Measurements from ENCODE around the gene CACNA1C.

CACNA1C gene

DNA sequence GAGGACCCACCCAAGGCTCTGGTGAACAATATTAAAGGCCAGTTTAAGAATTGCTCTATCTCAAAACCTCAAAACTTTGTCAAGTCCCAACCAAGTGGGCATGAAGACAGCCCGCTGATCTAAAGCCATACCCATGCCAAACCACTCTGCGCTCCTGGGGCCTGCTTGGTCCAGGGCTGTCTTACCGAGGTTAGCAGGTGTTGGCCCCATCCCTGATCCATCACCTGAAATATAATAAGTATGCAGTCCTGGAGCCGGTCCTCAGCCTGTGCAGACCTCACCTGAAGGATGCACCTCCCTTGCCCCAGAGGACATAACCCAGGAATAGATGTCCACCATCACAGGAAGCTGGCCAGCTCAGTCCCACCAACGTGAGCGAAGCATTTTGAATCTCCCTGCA, 543.7 kb downstream of the CACNA1C start:
- DNase-seq (ENCODE audit: low spot score): no peak

DNA sequence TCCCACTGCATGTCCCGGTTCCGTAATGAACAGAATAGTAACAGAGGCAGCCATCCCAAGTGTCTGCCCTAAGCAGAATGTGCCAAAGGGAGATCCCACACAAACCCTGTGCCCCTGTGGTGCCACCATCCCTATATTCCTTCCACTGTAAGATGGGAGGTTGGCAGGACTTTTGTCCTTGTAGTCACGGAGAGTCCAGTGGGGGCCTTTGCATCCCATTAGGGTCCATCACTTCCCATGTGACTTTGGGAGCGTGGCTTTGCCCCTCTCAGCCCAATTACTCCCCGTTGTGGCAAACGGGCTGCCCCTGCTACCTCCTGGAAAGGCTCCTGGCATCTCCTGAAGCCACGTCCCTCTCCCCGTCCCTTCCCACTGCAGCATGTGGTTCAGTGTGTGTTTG, 552.5 kb downstream of the CACNA1C start:
- no peak for DNase-seq (ENCODE audit: low spot score)

DNA sequence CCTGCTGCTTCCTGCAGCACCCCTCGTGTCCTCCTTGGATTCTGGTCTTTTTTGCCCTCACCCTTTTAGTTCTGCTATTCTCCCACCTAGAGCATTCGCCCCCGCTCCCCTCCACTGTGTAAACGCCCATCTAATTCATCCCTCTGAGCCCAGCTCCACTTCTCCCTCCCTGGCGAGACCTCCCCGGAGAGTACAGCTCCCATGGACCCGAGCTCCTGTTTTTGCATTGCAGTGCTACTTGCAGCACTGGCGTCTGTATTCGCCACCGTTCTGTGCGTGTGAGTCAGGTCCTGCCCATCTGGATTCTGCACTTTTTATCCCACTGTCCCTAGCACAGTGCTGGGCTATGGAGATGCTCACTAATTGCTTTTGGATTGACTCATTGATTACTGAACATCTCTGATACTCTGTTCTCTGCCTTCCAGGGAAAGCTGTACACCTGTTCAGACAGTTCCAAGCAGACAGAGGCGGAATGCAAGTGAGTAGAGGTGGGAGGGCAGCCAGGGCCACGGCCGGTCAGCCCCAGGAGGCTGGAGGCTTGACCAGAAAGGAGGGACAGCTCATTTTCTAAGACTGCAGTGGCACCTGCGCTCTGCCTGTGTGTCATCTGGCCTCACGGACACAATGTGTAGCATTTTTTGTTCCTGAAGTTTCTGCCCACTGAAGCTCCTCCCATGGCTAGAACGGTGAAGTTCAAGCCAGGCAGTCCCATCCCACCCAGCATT, 553.6 kb downstream of the CACNA1C start:
- DNase-seq (ENCODE audit: low spot score): no peak

DNA sequence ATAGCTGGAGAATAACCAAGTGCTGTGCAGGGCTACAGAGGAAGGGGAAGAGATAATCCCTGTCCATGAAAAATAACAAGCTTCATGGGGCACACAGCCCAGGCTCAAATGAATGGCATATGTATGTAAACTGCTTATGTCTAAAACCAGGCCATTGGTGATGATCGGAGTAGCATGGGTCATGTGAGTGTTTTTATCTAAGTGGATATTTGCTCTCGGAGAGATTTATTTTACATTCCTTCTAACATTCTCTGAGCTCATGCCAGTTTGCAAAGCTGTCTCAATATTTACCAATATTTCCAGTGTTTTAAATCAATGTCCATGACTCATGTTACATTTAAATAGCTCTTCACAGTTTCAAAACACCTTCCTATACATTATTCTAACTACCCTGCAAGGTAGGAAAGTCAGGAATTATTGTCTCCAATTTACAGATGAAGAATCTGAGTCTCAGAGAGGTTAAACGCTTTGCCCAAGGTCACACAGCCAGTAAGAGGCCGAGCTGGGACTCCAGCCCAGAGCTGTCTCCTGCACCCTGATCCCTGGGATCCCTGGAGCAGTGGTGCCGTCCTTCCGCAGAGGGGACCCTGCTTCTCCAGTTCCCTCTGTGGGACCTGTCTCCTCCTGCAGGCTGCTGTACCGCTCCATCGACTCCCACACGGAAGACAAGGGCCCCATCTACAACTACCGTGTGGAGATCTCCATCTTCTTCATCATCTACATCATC, 555.3 kb downstream of the CACNA1C start:
- DNase-seq (ENCODE audit: low spot score): no peak

DNA sequence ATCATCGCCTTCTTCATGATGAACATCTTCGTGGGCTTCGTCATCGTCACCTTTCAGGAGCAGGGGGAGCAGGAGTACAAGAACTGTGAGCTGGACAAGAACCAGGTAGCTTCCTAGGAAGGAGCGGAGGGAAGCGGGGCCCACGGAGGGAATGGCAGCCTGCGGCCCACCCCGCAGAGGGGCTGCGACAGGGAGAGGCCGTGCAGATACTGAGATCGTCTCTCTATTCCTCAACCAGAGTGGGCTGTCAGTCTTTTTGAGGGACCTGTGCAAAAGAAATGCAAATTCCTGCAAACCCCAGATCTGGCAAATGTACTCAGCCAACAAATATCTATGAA, 555.8 kb downstream of the CACNA1C start:
- no peak for DNase-seq (ENCODE audit: low spot score)

DNA sequence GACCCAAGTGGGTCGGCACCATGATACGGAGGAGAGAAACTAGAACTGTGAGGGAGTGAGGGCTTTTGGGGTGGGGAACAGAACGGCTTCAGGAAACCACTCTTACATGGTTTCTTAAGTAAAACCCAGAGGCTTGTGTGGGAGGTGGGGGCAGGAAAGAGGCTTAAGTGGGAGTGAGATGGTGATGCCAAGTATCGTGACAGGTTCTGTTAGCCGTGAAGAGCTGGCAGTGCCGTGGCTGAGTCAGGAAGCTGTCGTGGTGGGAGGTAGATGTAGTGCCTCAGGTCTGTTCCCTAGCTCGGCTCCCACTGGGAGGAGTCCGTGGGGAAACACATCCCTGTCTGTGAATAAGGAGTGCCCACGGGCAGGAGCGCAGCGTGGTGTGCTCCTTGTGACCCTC, 556.2 kb downstream of the CACNA1C start:
- no peak for DNase-seq (ENCODE audit: low spot score)

DNA sequence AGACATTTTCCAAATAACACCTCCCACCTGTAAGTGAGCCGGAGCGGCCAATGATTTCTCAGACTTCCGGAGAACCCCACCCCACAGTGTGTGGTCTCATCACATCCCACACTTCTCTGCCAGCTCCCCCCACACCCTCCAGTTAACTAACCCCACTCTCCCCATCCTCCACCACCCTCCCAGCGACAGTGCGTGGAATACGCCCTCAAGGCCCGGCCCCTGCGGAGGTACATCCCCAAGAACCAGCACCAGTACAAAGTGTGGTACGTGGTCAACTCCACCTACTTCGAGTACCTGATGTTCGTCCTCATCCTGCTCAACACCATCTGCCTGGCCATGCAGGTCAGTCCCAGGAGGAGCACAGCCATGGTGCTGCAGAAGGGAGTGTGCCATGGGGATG, 557.6 kb downstream of the CACNA1C start:
- DNase-seq (ENCODE audit: low spot score): no peak

DNA sequence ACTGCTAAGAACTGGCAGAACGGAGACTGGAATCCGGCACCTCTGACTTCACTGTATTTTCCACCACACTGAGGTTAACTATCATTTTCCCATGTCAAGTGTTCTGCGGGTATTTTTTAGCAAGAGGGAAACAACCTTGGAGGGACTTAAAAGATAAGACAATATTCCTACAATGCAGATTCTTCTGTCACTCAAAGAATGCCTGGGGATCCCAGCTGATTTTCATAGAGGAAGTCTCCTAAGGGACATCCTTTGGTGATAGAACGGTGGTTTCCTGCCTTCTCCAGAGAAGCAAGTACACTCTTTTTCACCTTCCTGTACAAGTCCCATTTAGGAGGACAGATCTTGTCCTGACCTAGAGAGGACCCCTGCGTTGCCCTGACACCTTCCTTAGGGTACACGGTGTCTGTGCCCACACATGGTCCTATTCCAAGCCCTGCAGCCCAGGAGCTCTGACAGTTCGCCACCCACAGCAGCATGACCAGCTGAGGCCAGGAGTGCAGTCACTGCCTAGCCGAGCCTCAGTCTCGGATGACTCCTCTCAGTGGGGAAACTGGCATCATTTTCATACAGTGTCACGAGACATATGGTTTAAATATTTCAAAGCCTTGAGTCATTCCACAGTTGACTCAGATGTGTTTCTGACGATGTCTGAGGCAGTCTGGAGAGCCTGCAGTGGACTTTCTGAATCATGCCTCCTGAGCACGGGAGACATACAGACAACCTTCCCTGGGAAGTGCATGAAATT, 560.7 kb downstream of the CACNA1C start:
- peak; percentile 55 for DNase-seq (ENCODE audit: low spot score)

DNA sequence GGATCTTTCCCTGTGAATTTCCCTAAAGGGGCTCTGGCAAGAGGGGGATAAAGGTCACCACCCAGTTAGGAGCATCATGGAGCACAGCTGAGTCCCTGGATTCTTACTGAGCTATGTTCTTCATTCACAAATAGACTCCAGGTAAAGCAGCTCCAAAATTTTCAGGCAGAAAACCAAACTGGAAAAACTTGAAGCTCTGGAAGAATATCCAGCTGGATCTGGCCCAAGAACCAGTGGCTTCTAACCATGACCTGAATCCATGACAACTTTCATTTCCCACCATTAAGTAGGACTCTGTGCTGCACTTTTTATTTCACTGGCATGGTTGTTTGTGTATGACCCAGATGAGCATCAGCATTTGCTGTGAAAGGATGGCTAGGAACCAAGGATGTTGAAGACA, 561.6 kb downstream of the CACNA1C start:
- DNase-seq (ENCODE audit: low spot score): no peak

DNA sequence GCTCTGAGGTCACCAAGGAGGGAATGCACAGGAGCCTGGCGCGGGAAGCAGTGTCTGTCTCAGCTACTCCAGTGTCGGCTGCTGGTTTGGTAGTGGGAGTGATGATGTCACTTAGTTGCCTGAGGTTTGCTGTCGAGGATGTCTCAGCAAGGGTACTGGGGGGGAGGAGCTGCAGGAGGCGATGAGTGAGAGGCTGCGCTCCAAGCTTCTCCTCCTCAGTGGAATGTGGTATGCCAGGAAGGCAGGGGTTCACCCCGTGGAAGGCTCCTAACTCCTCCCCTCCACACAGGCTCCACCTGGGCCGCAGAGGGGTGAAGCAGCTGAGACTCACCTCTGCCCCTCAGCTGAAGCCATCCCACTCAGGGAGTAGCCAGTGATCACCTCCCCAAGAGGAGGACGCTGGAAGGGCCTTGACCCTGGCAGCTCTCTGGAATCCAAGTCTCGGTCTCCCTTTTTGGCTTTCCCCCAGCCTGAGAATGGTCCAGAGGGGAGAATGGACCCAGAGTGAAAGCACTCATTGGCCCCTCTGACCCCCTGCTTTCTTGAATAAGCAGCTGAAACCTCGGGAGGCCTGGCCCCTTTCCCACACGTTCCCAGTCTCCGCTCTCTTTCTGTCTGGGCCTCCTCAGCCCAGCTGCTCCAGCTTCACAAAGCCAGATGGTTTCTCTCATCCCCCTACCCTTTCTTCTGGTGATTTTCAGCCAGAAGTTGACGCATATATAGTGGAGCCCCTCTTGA, 563.0 kb downstream of the CACNA1C start:
- DNase-seq (ENCODE audit: low spot score): no peak

DNA sequence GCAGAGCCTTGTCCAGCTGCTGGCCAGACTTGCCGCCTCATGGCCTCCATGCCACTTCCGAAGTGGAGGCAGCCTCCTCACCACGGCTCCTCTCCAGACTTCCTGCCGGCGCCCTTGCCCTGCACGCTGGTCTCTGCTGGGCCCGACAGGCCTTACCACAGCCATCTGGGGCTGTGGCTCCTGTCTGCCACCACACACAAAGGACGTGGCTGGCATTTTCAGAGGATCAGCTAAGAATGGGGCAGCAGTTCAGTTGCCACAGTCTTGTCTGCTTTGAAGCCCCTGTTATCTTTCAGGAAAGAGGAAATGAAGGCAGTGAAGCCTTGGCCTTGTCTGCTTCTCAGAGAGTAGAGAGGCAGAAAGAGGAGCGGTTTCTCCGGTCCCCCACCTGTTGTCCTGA, 564.0 kb downstream of the CACNA1C start:
- DNase-seq (ENCODE audit: low spot score): no peak

DNA sequence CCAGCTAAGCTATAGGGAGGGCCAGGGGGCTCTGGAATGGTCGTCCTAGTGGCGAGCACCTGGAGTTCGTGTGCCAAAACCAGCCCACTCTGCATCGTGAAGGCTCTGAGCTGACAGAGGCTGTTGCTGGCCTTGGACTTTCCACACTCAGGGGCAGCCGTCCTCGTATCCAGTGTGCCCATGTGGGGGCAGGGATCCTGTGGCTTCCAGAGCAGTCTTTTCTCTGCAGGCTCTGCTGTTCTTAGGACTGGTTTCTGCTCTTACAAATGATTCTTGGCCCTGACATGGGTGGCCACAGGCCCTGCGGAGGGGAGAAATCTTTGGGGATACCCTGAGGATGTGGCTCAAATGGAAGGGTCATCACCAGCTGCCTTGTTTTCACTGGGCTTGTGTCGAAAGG, 564.6 kb downstream of the CACNA1C start:
- DNase-seq (ENCODE audit: low spot score): no peak

DNA sequence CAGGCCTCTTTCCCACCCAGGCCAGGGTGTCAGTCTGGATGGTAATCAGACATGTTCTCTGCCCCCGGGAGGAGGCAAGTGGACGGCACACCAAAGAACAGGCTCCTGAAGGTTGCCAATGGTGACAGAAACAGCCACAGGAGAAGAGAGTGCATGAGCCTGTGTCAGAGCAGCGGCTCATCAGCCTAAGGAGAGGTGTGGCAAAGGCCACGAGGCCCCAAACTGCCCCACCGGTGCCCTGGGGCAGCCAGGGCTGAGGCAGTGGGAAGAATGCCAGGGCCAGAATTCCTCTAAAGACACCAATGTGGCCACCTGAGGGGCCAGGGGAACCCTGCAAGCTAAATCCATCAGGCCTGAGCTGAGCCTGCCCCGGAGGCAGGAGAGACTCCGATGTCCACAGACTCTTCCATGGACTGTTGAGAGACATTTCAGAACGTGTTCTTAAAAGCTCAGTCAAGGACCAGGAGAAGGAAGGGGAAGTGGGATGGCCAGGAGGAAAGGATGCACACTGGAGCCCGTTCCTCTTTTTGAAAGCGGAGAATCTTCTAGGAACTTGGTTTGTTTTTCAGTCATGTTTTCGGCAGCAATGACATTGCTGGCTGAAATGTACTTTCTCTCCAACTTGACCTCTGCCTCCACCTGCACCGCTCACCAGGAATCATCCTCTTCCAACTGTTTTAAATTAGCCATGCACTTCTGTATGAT, 565.7 kb downstream of the CACNA1C start:
- DNase-seq (ENCODE audit: low spot score): no peak

DNA sequence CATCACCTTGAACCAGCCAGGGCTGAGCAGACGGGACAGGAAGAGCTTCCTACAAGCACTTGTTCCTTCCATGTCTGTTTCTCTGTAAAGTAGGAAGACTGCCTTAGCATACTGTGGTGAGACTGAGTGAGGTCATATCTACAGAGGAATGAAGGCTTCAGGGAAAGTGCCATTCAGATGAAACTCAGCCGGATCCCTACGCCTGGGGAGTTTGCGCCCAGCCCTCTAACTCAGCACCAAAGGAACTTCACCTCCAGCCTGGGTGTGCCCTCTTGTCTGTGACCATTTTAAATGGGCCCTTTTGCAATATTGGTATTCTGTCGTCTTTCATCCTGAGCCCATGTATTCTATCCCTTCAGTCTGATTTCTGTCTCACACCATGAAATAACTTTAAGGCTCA, 566.3 kb downstream of the CACNA1C start:
- no peak for DNase-seq (ENCODE audit: low spot score)

DNA sequence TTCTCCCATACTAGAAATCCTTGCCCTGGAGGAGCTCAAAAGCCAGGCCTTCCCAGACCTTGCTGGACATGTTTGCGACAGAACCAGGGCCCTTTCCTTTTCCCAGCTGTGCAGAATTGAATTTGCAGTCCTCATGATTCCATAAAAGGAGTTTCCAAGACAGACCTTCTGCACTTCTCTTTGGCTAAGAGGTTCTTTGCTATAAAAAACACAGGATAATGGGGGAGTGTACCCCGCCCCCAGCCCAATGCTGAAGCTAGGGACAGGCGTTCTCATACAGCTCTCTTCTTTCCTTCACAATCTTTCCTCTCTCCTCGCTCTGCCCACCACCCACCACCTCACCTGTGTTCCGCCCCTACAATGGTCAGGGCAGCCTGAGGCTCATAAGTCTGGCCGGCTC, 569.7 kb downstream of the CACNA1C start:
- no peak for DNase-seq (ENCODE audit: low spot score)

DNA sequence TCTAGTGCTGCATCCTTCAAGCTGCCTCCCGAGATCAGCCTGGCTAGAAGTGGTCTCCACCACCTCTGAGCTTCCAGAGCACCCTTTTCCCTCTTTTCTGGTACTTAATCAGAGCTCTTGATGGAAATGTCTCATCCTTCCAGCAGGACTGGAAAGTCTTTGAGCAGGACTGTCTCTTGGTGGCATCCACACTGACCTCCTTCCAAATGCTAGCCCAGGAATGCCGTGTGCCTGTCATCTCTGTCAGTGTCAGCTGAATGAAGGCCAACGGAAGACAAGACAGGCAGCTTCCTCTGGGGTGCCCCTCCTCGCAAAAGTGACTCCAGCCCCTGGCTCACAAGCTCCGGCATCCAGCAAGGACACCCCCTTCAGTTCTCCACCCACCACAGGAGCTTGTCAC, 570.7 kb downstream of the CACNA1C start:
- no peak for DNase-seq (ENCODE audit: low spot score)

DNA sequence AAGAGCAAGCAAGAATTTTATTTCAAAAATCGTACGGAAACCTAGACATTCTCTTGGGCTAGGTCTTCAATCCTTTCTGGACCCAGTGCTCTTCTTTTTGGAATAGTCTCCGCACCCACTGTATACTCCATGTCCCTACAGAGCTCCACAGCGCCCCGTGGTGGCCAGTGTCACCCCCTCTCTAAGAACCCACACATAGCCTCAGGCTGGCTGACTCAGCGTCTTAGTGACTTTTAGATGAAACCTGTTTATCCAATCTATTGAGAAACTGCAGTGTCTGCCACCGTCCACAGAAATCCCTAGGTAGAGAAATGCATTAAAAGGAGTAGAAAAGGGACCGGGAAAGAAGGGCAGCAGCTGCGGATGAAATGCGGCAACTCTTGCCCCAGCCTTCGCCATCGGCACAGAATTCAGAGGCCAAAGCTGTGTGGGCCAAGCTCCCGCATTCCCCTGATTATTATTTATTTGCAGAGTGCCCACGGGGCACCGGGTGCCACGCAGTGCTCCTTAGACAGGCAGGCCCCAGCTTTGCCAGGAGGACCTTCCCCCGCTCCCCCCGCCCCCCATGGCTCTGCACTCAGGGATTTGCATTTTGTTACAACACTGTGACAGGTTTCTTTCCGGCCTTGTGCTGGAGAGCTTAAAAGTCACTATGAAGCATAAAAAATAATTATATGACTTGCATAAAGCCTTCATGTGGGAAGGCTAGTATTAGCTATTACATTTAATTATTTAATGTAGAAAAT, 571.9 kb downstream of the CACNA1C start:
- peak; percentile 35 for DNase-seq (ENCODE audit: low spot score)

DNA sequence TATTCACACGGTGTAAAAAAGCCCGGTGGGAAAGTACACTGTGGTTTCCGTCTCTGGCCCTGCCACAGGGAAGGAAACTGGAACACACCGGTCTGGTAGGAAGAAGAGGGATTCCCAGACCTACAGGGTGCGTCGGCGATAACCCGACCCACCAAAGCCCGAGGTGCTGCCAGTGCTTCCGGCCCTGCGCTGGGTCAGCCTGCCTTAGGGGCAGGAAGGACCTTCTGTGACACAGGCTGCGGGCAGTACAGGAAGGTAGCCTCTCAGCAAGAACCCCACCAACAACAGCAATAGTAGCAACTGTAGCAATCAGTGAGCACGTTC, 572.5 kb downstream of the CACNA1C start:
- no peak for DNase-seq (ENCODE audit: low spot score)

DNA sequence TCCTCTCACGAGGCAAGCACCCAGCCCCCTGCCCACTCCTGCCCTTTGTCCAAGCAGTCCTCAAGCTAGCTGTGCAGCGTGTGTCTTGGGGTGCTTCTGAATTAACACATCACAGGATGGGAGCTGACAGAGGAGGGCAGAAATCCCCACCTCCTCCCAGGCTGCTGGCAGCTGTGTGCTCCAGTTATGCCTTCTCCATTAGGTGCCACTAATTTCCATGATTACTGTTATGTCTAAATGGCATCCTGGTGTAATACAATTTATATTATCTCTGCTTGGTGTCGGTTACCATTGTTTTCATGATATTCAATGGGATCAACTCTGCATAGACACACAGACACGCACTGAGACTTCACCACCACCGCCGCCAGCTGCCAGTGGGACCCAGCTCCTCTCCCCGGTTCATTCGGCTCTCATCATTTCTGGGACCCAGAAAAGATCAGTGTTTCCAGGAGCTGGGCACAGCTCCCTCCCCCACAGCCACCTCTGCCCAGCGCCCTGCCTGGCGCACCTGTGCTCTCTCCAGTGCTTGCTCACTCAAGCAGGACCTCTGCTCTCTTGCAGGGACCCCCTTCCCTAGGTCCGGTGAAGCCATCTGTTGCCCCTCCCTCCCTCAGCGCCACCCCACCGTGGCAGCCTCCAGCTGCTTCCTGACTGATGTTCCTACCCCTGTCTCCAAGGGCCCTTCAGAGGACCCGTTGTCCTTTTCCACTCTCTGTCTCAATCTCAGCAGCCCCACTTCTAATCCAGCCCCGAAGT, 574.5 kb downstream of the CACNA1C start:
- no peak for DNase-seq (ENCODE audit: low spot score)

DNA sequence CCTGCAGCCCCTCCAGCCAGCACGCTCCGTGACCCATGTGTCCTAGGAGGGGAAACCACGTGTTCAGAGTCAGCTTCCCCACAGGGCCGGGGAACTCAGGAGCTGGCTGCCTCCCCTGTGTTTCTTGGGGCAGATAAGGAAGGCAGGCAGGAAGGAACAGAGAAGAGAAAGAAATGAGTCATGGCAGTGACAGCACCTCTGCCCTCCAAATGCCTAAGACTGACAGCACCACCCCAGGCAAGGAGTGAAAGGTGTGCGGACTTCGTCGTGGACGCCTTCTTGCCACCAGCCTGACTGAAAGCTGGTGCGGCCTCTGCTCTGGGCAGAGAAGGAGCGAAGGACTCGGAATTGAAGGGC, 575.0 kb downstream of the CACNA1C start:
- no peak for DNase-seq (ENCODE audit: low spot score)

DNA sequence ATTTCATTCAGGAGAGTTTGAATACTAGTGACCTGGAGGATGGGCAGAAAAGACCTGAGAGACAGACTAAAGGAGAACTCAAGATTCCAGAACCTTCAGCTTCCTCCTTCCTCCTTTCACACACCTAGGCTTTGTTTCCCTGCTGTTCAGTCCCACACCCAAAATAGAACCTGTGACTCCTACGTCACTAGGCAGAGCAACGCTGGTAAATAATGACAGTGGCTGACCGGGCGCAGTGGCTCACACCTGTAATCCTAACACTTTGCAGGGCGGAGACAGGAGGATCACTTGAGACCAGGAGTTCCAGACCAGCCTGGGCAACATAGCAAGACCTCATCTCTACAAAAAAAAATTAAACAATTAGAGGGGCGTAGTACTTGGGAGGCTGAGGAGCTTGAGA, 575.6 kb downstream of the CACNA1C start:
- DNase-seq (ENCODE audit: low spot score): no peak

Measured in COLO829 (cell line).